Renal pelvis (tissue), 12 donors: ENCODE results near the gene ZNF610. TPM values are rescaled to one million over a fixed set of nuclear protein-coding genes. Genes with fewer than 3 reads are reported as not detected.
"Not testable (repeated sequence)": the region's sequence is repeated elsewhere in the genome, so short reads cannot be mapped to it uniquely, and the experiment has no call there.

Experiments
- DNase-seq: peaks from one replicate; pipeline ENCODE4 v3.0.0-alpha.2; 2013
- long read RNA-seq, 16 experiments: transcript quantifications; one replicate each; lab custom pipeline, GENCODE V29; 2026
- polyA plus RNA-seq, 3 donors: library from polyadenylated mRNA; unstranded; fragments of 120-200 nt; gene quantifications; one replicate each; pipeline ENCODE4 v1.2.1, GENCODE V29; 2013; ENCODE audit not compliant: insufficient read length in 3 of 3

Gene ZNF610
- 10 to 100 TPM; 11.2 to 13.4 (median 11.4) TPM for polyA plus RNA-seq
- long read RNA-seq, donor 1, partial matches to known transcripts: 0 of 4 reads
- long read RNA-seq, donor 1, other reads (novel, unspliced or antisense): 0 of 4 reads
- long read RNA-seq, donor 2, partial matches to known transcripts: 0 of 4 reads
- long read RNA-seq, donor 2, other reads (novel, unspliced or antisense): 0 of 4 reads
- long read RNA-seq, donor 3, partial matches to known transcripts: 0 of 2 reads
- long read RNA-seq, donor 3, other reads (novel, unspliced or antisense): 0 of 2 reads
- long read RNA-seq, donor 4, partial matches to known transcripts: 0 of 6 reads
- long read RNA-seq, donor 4, other reads (novel, unspliced or antisense): 0 of 6 reads
- long read RNA-seq, donor 5, partial matches to known transcripts: 0 of 1 reads
- long read RNA-seq, donor 5, other reads (novel, unspliced or antisense): 0 of 1 reads
- long read RNA-seq, donor 6, partial matches to known transcripts: 0 of 6 reads
- long read RNA-seq, donor 6, other reads (novel, unspliced or antisense): 0 of 6 reads
- long read RNA-seq, donor 7, partial matches to known transcripts: 0 of 6 reads
- long read RNA-seq, donor 7, other reads (novel, unspliced or antisense): 0 of 6 reads
- long read RNA-seq, donor 8, partial matches to known transcripts: 0 of 1 reads
- long read RNA-seq, donor 8, other reads (novel, unspliced or antisense): 0 of 1 reads
- long read RNA-seq, donor 9, partial matches to known transcripts: 0 of 1 reads
- long read RNA-seq, donor 9, other reads (novel, unspliced or antisense): 0 of 1 reads
- long read RNA-seq, donor 10, partial matches to known transcripts: 6 of 9 reads
- long read RNA-seq, donor 10, other reads (novel, unspliced or antisense): 0 of 9 reads
- long read RNA-seq, donor 11, partial matches to known transcripts: 0 of 2 reads
- long read RNA-seq, donor 11, other reads (novel, unspliced or antisense): 0 of 2 reads
- long read RNA-seq, donor 12, partial matches to known transcripts: 16 of 19 reads
- long read RNA-seq, donor 12, other reads (novel, unspliced or antisense): 0 of 19 reads
- long read RNA-seq, donor 13, partial matches to known transcripts: 0 of 2 reads
- long read RNA-seq, donor 13, other reads (novel, unspliced or antisense): 0 of 2 reads
- long read RNA-seq, donor 14, transcript ZNF610-203 (6 exons, 2,191 nt): major isoform, 5 of 7 reads
- long read RNA-seq, donor 14, partial matches to known transcripts: 0 of 7 reads
- long read RNA-seq, donor 14, other reads (novel, unspliced or antisense): 0 of 7 reads
- long read RNA-seq, donor 15, partial matches to known transcripts: 0 of 4 reads
- long read RNA-seq, donor 15, other reads (novel, unspliced or antisense): 0 of 4 reads
- long read RNA-seq, donor 16, partial matches to known transcripts: 0 of 6 reads
- long read RNA-seq, donor 16, other reads (novel, unspliced or antisense): 0 of 6 reads

GRCh38 chr19:52336117-52336790 lies at the start of gene ZNF610:
TSS of gene ZNF610 (plus strand) at chr19:52336243. CDS start at chr19:52349173, 12,930 bp downstream.
- DNase-seq: peak; percentile 88

GRCh38 chr19:52286256-52286655 lies 49.8 kb upstream of the ZNF610 start:
- DNase-seq: no peak

GRCh38 chr19:52291781-52292180 lies 44.3 kb upstream of the ZNF610 start:
- no peak for DNase-seq

- DNase-seq: not testable (repeated sequence)
These were observed 43.1 kb upstream of the ZNF610 start for GRCh38 chr19:52292946-52293345.

GRCh38 chr19:52296400-52296772 lies 39.7 kb upstream of the ZNF610 start:
- DNase-seq: peak; percentile 0

GRCh38 chr19:52296773-52297600 lies 39.1 kb upstream of the ZNF610 start, which contains the start of gene ZNF480:
TSS of gene ZNF480 (plus strand) at chr19:52297169. CDS start at chr19:52300413, 3,244 bp downstream.
- DNase-seq: peak; percentile 80

- peak; percentile 11 for DNase-seq
These were observed 38.3 kb upstream of the ZNF610 start for GRCh38 chr19:52297601-52298364.

- DNase-seq: peak; percentile 10
These were observed 28.8 kb upstream of the ZNF610 start for GRCh38 chr19:52307275-52307674.

- no peak for DNase-seq
These were observed 13.6 kb upstream of the ZNF610 start for GRCh38 chr19:52322429-52322828.

GRCh38 chr19:52331757-52332156 lies 4.3 kb upstream of the ZNF610 start:
- DNase-seq: no peak

GRCh38 chr19:52335768-52336116 lies 301 bp upstream of the ZNF610 start:
- DNase-seq: no peak

- peak; percentile 14 for DNase-seq
These were observed 843 bp downstream of the ZNF610 start for GRCh38 chr19:52336791-52337381.

GRCh38 chr19:52339022-52339421 lies 3.0 kb downstream of the ZNF610 start:
- DNase-seq: not testable (repeated sequence)

GRCh38 chr19:52343548-52343947 lies 7.5 kb downstream of the ZNF610 start:
- peak; percentile 83 for DNase-seq

- DNase-seq: no peak
These were observed 9.1 kb downstream of the ZNF610 start for GRCh38 chr19:52345162-52345561.

- DNase-seq: no peak
These were observed 15.5 kb downstream of the ZNF610 start for GRCh38 chr19:52351512-52351911.

GRCh38 chr19:52366414-52366824 lies 30.4 kb downstream of the ZNF610 start:
- no peak for DNase-seq

GRCh38 chr19:52369559-52370340 lies 33.7 kb downstream of the ZNF610 start, which contains the start of gene ZNF880:
TSS of gene ZNF880 (plus strand) at chr19:52369923. CDS start at chr19:52369966, 43 bp downstream.
- DNase-seq: peak; percentile 95
